ENCODE results near the gene CHPT1. TPM values are rescaled to one million over a fixed set of nuclear protein-coding genes. Genes with fewer than 3 reads are reported as not detected.

The CHPT1 gene
- total RNA-seq, 1 donor from 2014 or later = 18.3 TPM

GRCh38 chr12:101696251-101697196 is 916 bp upstream of the CHPT1 start:
- H3K36me3 ChIP-seq (ENCODE audit: control insufficient read depth in 3 of 3, insufficient read depth in 3 of 3, low read length in 3 of 3) = no peaks in the 10 kb centered on the region
- no peaks in the 10 kb centered on the region for H3K9me3 ChIP-seq (ENCODE audit: control insufficient read depth in 3 of 3, low read length in 3 of 3)
- peak overlapping the region; percentile 84 to 86 (median 86) for H3K4me3 ChIP-seq (ENCODE audit: low read length in 3 of 3)
- peak overlapping the region; percentile 66 to 95 (median 88) for H3K9ac ChIP-seq (ENCODE audit: low read depth in 1 of 3, low read length in 3 of 3)
- peak overlapping the region; percentile 76 for H3K27ac ChIP-seq (ENCODE audit: low read depth, low read length)
- no peaks in the 10 kb centered on the region for H3K27me3 ChIP-seq (ENCODE audit: control insufficient read depth in 3 of 3, insufficient read depth in 3 of 3, low read length in 3 of 3)
- H3K4me1 ChIP-seq (ENCODE audit: control insufficient read depth in 3 of 3, insufficient read depth in 3 of 3, low read length in 3 of 3) = peaks cover 20 to 26% (median 23%) of the 10 kb centered on the region in 3 donors

- H3K27me3 ChIP-seq (ENCODE audit: control insufficient read depth in 3 of 3, insufficient read depth in 3 of 3, low read length in 3 of 3) = no peaks in the 10 kb centered on the region
- H3K9me3 ChIP-seq (ENCODE audit: control insufficient read depth in 3 of 3, low read length in 3 of 3) = no peaks in the 10 kb centered on the region
- peak overlapping the region; percentile 84 to 87 (median 85) for H3K4me3 ChIP-seq (ENCODE audit: low read length in 3 of 3)
- H3K9ac ChIP-seq (ENCODE audit: low read depth in 1 of 3, low read length in 3 of 3) = peak overlapping the region; percentile 79 to 95 (median 87)
- peak overlapping the region; percentile 86 for H3K27ac ChIP-seq (ENCODE audit: low read depth, low read length)
- peaks cover 22 to 33% (median 26%) of the 10 kb centered on the region in 3 donors for H3K4me1 ChIP-seq (ENCODE audit: control insufficient read depth in 3 of 3, insufficient read depth in 3 of 3, low read length in 3 of 3)
- H3K36me3 ChIP-seq (ENCODE audit: control insufficient read depth in 3 of 3, insufficient read depth in 3 of 3, low read length in 3 of 3) = peaks cover 0 to 3% (median 0%) of the 10 kb centered on the region in 3 donors
Measured at GRCh38 chr12:101697930-101698799, 725 bp downstream of the CHPT1 start.

DNA sequence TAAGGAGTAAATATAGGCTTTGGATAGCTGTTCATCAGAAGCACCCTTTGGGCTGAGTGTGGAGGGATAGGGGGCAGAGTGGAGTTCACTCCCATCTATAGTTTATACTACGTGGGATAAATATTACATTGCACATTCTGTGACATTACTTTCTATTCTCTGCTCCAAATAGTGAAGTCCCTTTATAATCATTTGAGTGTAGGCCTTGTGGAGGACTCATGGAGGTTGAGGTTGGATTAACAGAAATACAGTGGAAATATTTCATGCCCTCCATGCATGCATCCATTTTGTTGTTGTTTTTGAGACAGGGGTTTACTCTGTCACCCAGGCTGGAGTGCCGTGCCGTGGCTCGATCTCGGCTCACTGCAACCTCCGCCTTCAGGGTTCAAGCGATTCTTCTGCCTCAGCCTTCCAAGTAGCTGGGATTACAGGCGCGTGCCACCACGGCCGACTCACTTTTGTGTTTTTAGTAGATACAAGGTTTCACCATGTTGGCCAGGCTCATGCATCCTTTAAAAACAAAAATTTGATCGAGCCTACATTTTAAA is 1.4 kb downstream of the CHPT1 start:
- Histone ChIP-seq H3K27me3 (ENCODE audit: control insufficient read depth in 3 of 3, insufficient read depth in 3 of 3, low read length in 3 of 3) (no peaks in the 10 kb centered on the region), H3K27ac (ENCODE audit: low read depth, low read length) (peak overlapping the region; percentile 86), H3K4me1 (ENCODE audit: control insufficient read depth in 3 of 3, insufficient read depth in 3 of 3, low read length in 3 of 3) (peaks cover 22 to 33% (median 26%) of the 10 kb centered on the region in 3 donors), H3K9ac (ENCODE audit: low read depth in 1 of 3, low read length in 3 of 3) (peak overlapping the region; percentile 79 to 95 (median 87)), H3K9me3 (ENCODE audit: control insufficient read depth in 3 of 3, low read length in 3 of 3) (no peaks in the 10 kb centered on the region), H3K4me3 (ENCODE audit: low read length in 3 of 3) (peak overlapping the region; percentile 84 to 87 (median 85)), H3K36me3 (ENCODE audit: control insufficient read depth in 3 of 3, insufficient read depth in 3 of 3, low read length in 3 of 3) (peaks cover 0 to 3% (median 0%) of the 10 kb centered on the region in 3 donors)

DNA sequence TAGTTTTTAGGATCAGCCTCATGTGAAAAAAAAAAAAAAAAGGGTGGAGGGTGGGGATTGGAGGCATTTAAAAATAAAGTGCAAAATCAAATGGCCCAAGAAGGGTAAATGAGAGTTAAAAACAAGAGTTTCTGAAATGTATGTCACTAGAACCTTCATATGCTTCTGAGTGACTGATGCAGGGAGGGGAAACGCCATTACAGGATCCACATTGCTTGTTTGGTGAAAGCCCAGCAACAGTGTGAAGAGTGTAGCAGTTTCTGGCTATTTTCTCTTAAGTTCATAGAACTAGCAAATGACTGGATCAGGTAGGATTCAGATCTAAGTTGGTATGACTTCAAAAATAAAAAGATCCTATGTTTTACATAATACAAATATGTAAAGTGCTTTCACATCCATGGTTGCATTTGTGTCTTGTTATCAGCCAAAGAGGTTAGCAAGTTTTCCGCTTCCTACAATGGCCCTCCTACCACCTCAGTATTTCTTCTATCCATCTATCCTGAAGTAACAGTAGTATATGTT is 2.9 kb downstream of the CHPT1 start:
- Histone ChIP-seq H3K4me3 (ENCODE audit: low read length in 3 of 3) (peak overlapping the region in 1 of 3 donors; percentile 45), H3K4me1 (ENCODE audit: control insufficient read depth in 3 of 3, insufficient read depth in 3 of 3, low read length in 3 of 3) (peaks cover 22 to 33% (median 26%) of the 10 kb centered on the region in 3 donors), H3K27ac (ENCODE audit: low read depth, low read length) (no peak overlapping the region)

DNA sequence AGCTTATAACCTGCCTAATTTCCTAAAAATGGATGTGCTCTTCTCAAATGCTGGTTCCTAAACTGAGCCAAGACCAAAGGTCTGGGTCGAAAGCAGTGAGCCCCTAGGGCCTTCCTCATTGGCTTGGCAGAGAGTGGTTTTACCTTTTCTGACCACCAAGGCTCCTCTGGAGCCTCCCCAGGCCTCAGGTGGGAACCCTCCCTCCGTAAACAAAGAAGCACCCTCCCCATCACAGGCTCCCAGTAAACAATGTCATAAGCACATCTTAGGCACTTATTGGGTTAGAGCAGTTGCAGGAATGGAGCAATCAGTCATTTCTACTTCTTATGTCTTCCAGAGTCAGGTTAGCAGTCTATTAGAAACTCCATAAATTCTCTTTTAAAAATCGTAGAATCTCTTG is 6.0 kb downstream of the CHPT1 start:
- no peak overlapping the region for H3K27ac ChIP-seq (ENCODE audit: low read depth, low read length)
- H3K9me3 ChIP-seq (ENCODE audit: control insufficient read depth in 3 of 3, low read length in 3 of 3) = no peaks in the 10 kb centered on the region
- no peak overlapping the region for H3K4me3 ChIP-seq (ENCODE audit: low read length in 3 of 3)
- peaks cover 15 to 20% (median 15%) of the 10 kb centered on the region in 3 donors for H3K4me1 ChIP-seq (ENCODE audit: control insufficient read depth in 3 of 3, insufficient read depth in 3 of 3, low read length in 3 of 3)
- H3K9ac ChIP-seq (ENCODE audit: low read depth in 1 of 3, low read length in 3 of 3) = no peak overlapping the region
- H3K27me3 ChIP-seq (ENCODE audit: control insufficient read depth in 3 of 3, insufficient read depth in 3 of 3, low read length in 3 of 3) = no peaks in the 10 kb centered on the region
- peaks cover 0 to 3% (median 0%) of the 10 kb centered on the region in 3 donors for H3K36me3 ChIP-seq (ENCODE audit: control insufficient read depth in 3 of 3, insufficient read depth in 3 of 3, low read length in 3 of 3)

More for the DNA sequence above, 2.9 kb downstream of the CHPT1 start:
- Histone ChIP-seq H3K9me3 (ENCODE audit: control insufficient read depth in 3 of 3, low read length in 3 of 3) (no peaks in the 10 kb centered on the region), H3K27me3 (ENCODE audit: control insufficient read depth in 3 of 3, insufficient read depth in 3 of 3, low read length in 3 of 3) (no peaks in the 10 kb centered on the region), H3K36me3 (ENCODE audit: control insufficient read depth in 3 of 3, insufficient read depth in 3 of 3, low read length in 3 of 3) (peaks cover 0 to 3% (median 0%) of the 10 kb centered on the region in 3 donors), H3K9ac (ENCODE audit: low read depth in 1 of 3, low read length in 3 of 3) (peak overlapping the region in 1 of 3 donors; percentile 43)

DNA sequence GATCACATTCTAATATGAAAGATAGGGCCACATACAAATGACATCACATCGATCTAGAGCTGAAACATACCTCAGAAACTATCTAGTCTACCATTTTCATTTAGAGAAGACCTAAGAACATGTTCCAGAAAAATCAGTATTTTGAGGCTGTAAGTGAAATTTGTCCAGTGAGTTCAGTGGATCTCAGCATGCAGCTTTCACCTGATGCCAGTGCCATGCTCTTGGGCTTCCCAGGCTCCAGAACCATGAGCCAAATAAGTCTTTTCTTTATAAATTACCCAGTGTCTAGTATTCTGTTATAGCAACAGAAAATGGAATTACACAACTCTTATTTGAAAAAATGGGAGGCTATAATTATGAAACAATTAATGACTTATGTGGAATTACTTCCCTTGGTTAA is 9.0 kb downstream of the CHPT1 start:
- Histone ChIP-seq H3K36me3 (ENCODE audit: control insufficient read depth in 3 of 3, insufficient read depth in 3 of 3, low read length in 3 of 3) (peaks cover 0 to 6% (median 0%) of the 10 kb centered on the region in 3 donors), H3K9ac (ENCODE audit: low read depth in 1 of 3, low read length in 3 of 3) (no peak overlapping the region), H3K27ac (ENCODE audit: low read depth, low read length) (no peak overlapping the region), H3K9me3 (ENCODE audit: control insufficient read depth in 3 of 3, low read length in 3 of 3) (no peaks in the 10 kb centered on the region), H3K4me1 (ENCODE audit: control insufficient read depth in 3 of 3, insufficient read depth in 3 of 3, low read length in 3 of 3) (peaks cover 2 to 8% (median 3%) of the 10 kb centered on the region in 3 donors), H3K4me3 (ENCODE audit: low read length in 3 of 3) (no peak overlapping the region), H3K27me3 (ENCODE audit: control insufficient read depth in 3 of 3, insufficient read depth in 3 of 3, low read length in 3 of 3) (no peaks in the 10 kb centered on the region)

DNA sequence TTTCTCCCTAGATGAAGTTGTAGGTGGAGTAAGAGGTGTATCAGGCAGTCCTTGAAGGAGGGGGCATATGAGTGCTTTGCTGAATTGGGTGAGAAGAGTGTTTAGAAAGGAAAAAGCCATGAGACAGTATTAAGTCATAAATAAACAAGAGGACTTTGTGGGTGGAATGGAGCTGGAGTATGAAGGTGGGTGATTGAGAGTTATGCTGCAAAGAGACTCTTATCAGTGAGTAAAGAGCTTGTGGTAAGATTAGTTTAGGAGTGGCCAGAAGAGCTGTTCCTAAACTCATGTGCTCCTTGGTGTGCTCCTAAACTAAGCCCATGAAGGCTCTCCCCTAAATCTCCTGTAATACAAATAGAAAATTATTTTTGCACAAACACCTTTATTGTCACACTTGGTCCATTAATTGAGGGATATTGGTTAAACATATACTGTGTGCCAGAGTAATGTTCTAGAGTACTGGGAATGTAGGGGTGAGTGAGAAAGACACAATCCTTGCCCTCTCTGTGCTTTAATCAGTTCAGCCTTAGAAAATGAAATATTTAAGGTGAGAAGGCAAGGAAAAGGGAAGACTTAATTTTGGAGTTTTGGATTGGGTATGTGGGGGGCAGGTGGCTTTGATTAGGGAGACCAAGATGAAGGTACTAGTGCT is 9.8 kb downstream of the CHPT1 start:
- no peak overlapping the region for H3K27ac ChIP-seq (ENCODE audit: low read depth, low read length)
- H3K9ac ChIP-seq (ENCODE audit: low read depth in 1 of 3, low read length in 3 of 3) = no peak overlapping the region
- no peaks in the 10 kb centered on the region for H3K9me3 ChIP-seq (ENCODE audit: control insufficient read depth in 3 of 3, low read length in 3 of 3)
- no peak overlapping the region for H3K4me3 ChIP-seq (ENCODE audit: low read length in 3 of 3)
- peaks cover 0 to 6% (median 0%) of the 10 kb centered on the region in 3 donors for H3K36me3 ChIP-seq (ENCODE audit: control insufficient read depth in 3 of 3, insufficient read depth in 3 of 3, low read length in 3 of 3)
- no peaks in the 10 kb centered on the region for H3K27me3 ChIP-seq (ENCODE audit: control insufficient read depth in 3 of 3, insufficient read depth in 3 of 3, low read length in 3 of 3)
- H3K4me1 ChIP-seq (ENCODE audit: control insufficient read depth in 3 of 3, insufficient read depth in 3 of 3, low read length in 3 of 3) = peaks cover 2 to 4% (median 3%) of the 10 kb centered on the region in 3 donors

GRCh38 chr12:101710288-101710687 is 12.8 kb downstream of the CHPT1 start:
- peaks cover 0 to 3% (median 0%) of the 10 kb centered on the region in 3 donors for H3K36me3 ChIP-seq (ENCODE audit: control insufficient read depth in 3 of 3, insufficient read depth in 3 of 3, low read length in 3 of 3)
- H3K4me1 ChIP-seq (ENCODE audit: control insufficient read depth in 3 of 3, insufficient read depth in 3 of 3, low read length in 3 of 3) = peaks cover 11 to 13% (median 12%) of the 10 kb centered on the region in 3 donors
- no peaks in the 10 kb centered on the region for H3K27me3 ChIP-seq (ENCODE audit: control insufficient read depth in 3 of 3, insufficient read depth in 3 of 3, low read length in 3 of 3)
- no peaks in the 10 kb centered on the region for H3K9me3 ChIP-seq (ENCODE audit: control insufficient read depth in 3 of 3, low read length in 3 of 3)
- H3K9ac ChIP-seq (ENCODE audit: low read depth in 1 of 3, low read length in 3 of 3) = no peak overlapping the region
- H3K27ac ChIP-seq (ENCODE audit: low read depth, low read length) = no peak overlapping the region
- H3K4me3 ChIP-seq (ENCODE audit: low read length in 3 of 3) = no peak overlapping the region
